HEK293 (cell line): ENCODE data around the gene STAG3.
A peak's percentile ranks its signal among the peaks of the same experiment; 100 is the strongest.

Experiments used
- CTCF ChIA-PET: fragments of 350-600 bp; formaldehyde crosslinking; extraction: SDS; loops from one replicate; lab custom pipeline; 2021; ENCODE audit warnings: antibody characterized with exemption; lab: Yijun Ruan, JAX
- POLR2A ChIA-PET: fragments of 300-600 bp; formaldehyde crosslinking; extraction: SDS; loops from one replicate; lab custom pipeline; 2020; ENCODE audit warnings: antibody characterized with exemption, inconsistent platforms; lab: Yijun Ruan, JAX
- H3K27ac ChIP-seq: fragments of 200-500 bp; sonication (Bioruptor generic); 2 replicates; pipeline ENCODE4 v1.5.1; 2014; ENCODE audit warnings: low read depth, low read length, control low read depth, inconsistent platforms; ENCODE audit errors: extremely low read depth
- H3K36me3 ChIP-seq, 2 experiments: fragments of 200-500 bp in 1 of 2; sonication (Bioruptor generic) in 1 of 2; 1 replicate in 1 of 2; 2 replicates in 1 of 2; pipeline ENCODE4 v1.5.1; 2014 to 2017; ENCODE audit warnings: inconsistent platforms in 2 of 2, low read length in 2 of 2; ENCODE audit not compliant: control insufficient read depth in 2 of 2, insufficient read depth in 1 of 2
- H3K4me1 ChIP-seq: fragments of 200-500 bp; sonication (Bioruptor generic); 2 replicates; pipeline ENCODE4 v1.5.1; 2014; ENCODE audit warnings: mild to moderate bottlenecking, low read length, inconsistent platforms; ENCODE audit not compliant: control insufficient read depth, insufficient read depth
- H3K4me3 ChIP-seq: 2 replicates; pipeline ENCODE4 v1.5.1; 2011; ENCODE audit warnings: low read depth, mild to moderate bottlenecking, control low read depth, low read length, moderate library complexity
- H3K9me3 ChIP-seq: fragments of 200-500 bp; sonication (Bioruptor generic); 2 replicates; pipeline ENCODE4 v1.5.1; 2014; ENCODE audit warnings: low read depth, low read length, inconsistent platforms; ENCODE audit not compliant: control insufficient read depth, insufficient read depth
- EGR2 ChIP-seq: fragments of 450-650 bp; formaldehyde crosslinking; IDR thresholded peaks from 2 replicates; pipeline ENCODE4 v1.5.1; 2016; ENCODE audit warnings: low read depth, missing biosample characterization, missing genetic modification characterization
- OVOL3 ChIP-seq: fragments of 450-650 bp; formaldehyde crosslinking; IDR thresholded peaks from 2 replicates; pipeline ENCODE4 v1.5.1; 2016; ENCODE audit warnings: missing biosample characterization, missing genetic modification characterization
- RBAK ChIP-seq: fragments of 450-650 bp; formaldehyde crosslinking; IDR thresholded peaks from 2 replicates; pipeline ENCODE4 v1.5.1; 2016; ENCODE audit warnings: missing biosample characterization, missing genetic modification characterization
- SALL2 ChIP-seq: fragments of 450-650 bp; formaldehyde crosslinking; IDR thresholded peaks from 2 replicates; pipeline ENCODE4 v1.5.0; 2017; ENCODE audit warnings: missing biosample characterization, mild to moderate bottlenecking, missing genetic modification characterization, borderline replicate concordance
- SETDB1 ChIP-seq: IDR thresholded peaks from one replicate; pipeline ENCODE4 v1.6.1; 2017; ENCODE audit warnings: mild to moderate bottlenecking, low read length, moderate library complexity, mixed read lengths; ENCODE audit not compliant: insufficient read length
- ZBTB1 ChIP-seq: fragments of 450-650 bp; formaldehyde crosslinking; IDR thresholded peaks from 2 replicates; pipeline ENCODE4 v1.5.1; 2016; ENCODE audit warnings: missing biosample characterization, missing genetic modification characterization
- ZBTB17 ChIP-seq: fragments of 450-650 bp; formaldehyde crosslinking; IDR thresholded peaks from 2 replicates; pipeline ENCODE4 v1.5.1; 2016; ENCODE audit warnings: missing biosample characterization, missing genetic modification characterization
- ZNF112 ChIP-seq: fragments of 450-650 bp; formaldehyde crosslinking; IDR thresholded peaks from 2 replicates; pipeline ENCODE4 v1.5.0; 2017; ENCODE audit warnings: missing biosample characterization, missing genetic modification characterization
- ZNF121 ChIP-seq: fragments of 450-650 bp; formaldehyde crosslinking; IDR thresholded peaks from 2 replicates; pipeline ENCODE4 v1.5.1; 2016; ENCODE audit warnings: missing biosample characterization, missing genetic modification characterization
- ZNF16 ChIP-seq: fragments of 450-650 bp; formaldehyde crosslinking; IDR thresholded peaks from 2 replicates; pipeline ENCODE4 v1.5.1; 2016; ENCODE audit warnings: low read depth, missing biosample characterization, missing genetic modification characterization
- ZNF248 ChIP-seq: fragments of 450-650 bp; formaldehyde crosslinking; IDR thresholded peaks from 2 replicates; pipeline ENCODE4 v1.5.1; 2017; ENCODE audit warnings: missing biosample characterization, missing genetic modification characterization
- ZNF350 ChIP-seq: fragments of 450-650 bp; formaldehyde crosslinking; IDR thresholded peaks from 2 replicates; pipeline ENCODE4 v1.5.0; 2017; ENCODE audit warnings: missing biosample characterization, mild to moderate bottlenecking, missing genetic modification characterization
- ZNF544 ChIP-seq: fragments of 450-650 bp; formaldehyde crosslinking; IDR thresholded peaks from 2 replicates; pipeline ENCODE4 v1.5.0; 2017; ENCODE audit warnings: missing biosample characterization, missing genetic modification characterization
- ZNF561 ChIP-seq: fragments of 450-650 bp; IDR thresholded peaks from 2 replicates; pipeline ENCODE4 v1.5.1; 2018; ENCODE audit warnings: missing biosample characterization, missing genetic modification characterization, borderline replicate concordance
- ZNF768 ChIP-seq: fragments of 450-650 bp; formaldehyde crosslinking; IDR thresholded peaks from 2 replicates; pipeline ENCODE4 v1.5.1; 2018; ENCODE audit warnings: missing biosample characterization, mild to moderate bottlenecking, missing genetic modification characterization
- TF ChIP-seq, protein P1 (sequence below): fragments of 450-650 bp; formaldehyde crosslinking; IDR thresholded peaks from 2 replicates; pipeline ENCODE4 v1.5.1; 2016; ENCODE audit warnings: missing biosample characterization, missing genetic modification characterization
- TF ChIP-seq, protein P2 (sequence below): fragments of 450-650 bp; formaldehyde crosslinking; IDR thresholded peaks from 2 replicates; pipeline ENCODE4 v1.5.1; 2016; ENCODE audit warnings: missing biosample characterization, missing genetic modification characterization
- TF ChIP-seq, protein P3 (sequence below): fragments of 450-650 bp; formaldehyde crosslinking; IDR thresholded peaks from 2 replicates; pipeline ENCODE4 v1.5.1; 2016; ENCODE audit warnings: missing biosample characterization, missing genetic modification characterization
- TF ChIP-seq, protein P4 (sequence below): fragments of 450-650 bp; formaldehyde crosslinking; IDR thresholded peaks from 2 replicates; pipeline ENCODE4 v1.5.1; 2016; ENCODE audit warnings: missing biosample characterization, missing genetic modification characterization
- TF ChIP-seq, protein P5 (sequence below): fragments of 450-650 bp; formaldehyde crosslinking; IDR thresholded peaks from 2 replicates; pipeline ENCODE4 v1.5.1; 2017; ENCODE audit warnings: missing biosample characterization, missing genetic modification characterization
- TF ChIP-seq, protein P6 (sequence below): fragments of 450-650 bp; formaldehyde crosslinking; IDR thresholded peaks from 2 replicates; pipeline ENCODE4 v1.5.1; 2016; ENCODE audit warnings: missing biosample characterization, missing genetic modification characterization
- TF ChIP-seq, protein P7 (sequence below): fragments of 450-650 bp; formaldehyde crosslinking; IDR thresholded peaks from 2 replicates; pipeline ENCODE4 v1.5.1; 2016; ENCODE audit warnings: missing biosample characterization, missing genetic modification characterization

Gene STAG3, protein sequence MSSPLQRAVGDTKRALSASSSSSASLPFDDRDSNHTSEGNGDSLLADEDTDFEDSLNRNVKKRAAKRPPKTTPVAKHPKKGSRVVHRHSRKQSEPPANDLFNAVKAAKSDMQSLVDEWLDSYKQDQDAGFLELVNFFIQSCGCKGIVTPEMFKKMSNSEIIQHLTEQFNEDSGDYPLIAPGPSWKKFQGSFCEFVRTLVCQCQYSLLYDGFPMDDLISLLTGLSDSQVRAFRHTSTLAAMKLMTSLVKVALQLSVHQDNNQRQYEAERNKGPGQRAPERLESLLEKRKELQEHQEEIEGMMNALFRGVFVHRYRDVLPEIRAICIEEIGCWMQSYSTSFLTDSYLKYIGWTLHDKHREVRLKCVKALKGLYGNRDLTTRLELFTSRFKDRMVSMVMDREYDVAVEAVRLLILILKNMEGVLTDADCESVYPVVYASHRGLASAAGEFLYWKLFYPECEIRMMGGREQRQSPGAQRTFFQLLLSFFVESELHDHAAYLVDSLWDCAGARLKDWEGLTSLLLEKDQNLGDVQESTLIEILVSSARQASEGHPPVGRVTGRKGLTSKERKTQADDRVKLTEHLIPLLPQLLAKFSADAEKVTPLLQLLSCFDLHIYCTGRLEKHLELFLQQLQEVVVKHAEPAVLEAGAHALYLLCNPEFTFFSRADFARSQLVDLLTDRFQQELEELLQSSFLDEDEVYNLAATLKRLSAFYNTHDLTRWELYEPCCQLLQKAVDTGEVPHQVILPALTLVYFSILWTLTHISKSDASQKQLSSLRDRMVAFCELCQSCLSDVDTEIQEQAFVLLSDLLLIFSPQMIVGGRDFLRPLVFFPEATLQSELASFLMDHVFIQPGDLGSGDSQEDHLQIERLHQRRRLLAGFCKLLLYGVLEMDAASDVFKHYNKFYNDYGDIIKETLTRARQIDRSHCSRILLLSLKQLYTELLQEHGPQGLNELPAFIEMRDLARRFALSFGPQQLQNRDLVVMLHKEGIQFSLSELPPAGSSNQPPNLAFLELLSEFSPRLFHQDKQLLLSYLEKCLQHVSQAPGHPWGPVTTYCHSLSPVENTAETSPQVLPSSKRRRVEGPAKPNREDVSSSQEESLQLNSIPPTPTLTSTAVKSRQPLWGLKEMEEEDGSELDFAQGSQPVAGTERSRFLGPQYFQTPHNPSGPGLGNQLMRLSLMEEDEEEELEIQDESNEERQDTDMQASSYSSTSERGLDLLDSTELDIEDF

DNA sequence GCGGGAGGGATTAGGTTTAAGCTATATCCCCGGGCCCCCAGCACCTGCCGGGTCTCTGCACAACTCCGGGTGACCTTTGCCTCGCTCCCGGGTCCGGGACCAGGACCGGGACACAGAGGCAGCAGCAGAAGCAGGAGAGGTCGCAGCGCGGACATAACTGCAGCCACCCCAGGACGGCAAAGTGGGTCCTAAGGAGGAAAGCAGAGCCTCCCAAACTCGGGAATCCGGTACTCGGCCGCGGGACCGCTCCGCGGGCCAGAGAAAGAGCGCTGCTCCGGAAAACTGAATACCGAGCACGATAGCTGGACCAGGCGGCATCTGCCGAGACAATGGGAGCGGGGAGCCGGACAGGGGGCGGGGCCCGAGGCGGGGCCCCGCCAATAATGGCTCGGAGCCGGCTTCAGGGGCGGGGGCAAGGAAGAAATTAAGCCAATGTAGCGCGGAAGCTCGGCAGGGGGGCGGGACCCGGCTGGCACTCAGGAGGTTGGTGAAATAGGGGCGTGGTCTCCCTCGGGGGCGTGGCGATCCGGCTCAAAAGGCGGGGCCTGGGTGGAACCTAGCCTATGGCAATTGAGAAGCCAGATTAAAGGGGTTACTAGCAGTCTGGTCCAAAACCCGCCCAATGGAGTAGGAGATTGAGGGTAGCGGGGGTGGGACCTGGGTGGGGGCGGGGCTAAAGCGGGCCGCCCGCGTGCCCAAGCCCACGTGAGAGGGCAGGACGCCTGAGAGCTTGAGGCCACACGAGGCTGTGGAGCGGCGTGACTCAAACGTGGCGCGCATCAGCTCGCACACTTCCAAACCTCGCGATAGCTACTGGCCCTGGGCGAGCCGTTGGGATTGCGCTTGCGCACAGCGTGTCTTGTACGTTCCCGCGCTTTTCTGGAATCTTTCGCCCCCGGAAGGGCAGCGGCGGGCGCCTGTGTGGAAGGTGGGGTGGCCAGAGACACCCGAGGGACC lies at the start of gene STAG3, which contains the start of gene GPC2:
Gene STAG3, plus strand, starts transcription at position 874 of the 957 bp plus-strand sequence. CDS start 2,639 bp downstream, outside the sequence.
Gene GPC2, minus strand, starts transcription at position 337 of the 957 bp plus-strand sequence. Its CDS starts 182 bp downstream, at position 155.
- no peaks in the 10 kb centered on the region for H3K36me3 ChIP-seq
- peak within 1 kb of the TSS; percentile 66 for H3K4me3 ChIP-seq
- POLR2A ChIA-PET = interaction anchor here (0.6 to 1.9 kb wide), 12 partner anchors 10 to 864 kb away, joined by 3 to 14 read pairs (median 4); partner anchors contain the start of genes GAL3ST4, LAMTOR4, MBLAC1 and TRAPPC14
- H3K27ac ChIP-seq = no peak within 1 kb of the TSS
- H3K4me1 ChIP-seq = no peaks in the 10 kb centered on the region
- CTCF ChIA-PET = interaction anchor here (0.6 to 2.2 kb wide), 4 partner anchors 15 to 45 kb away, joined by 3 to 7 read pairs (median 5); no protein-coding TSS in a partner anchor
- no peaks in the 10 kb centered on the region for H3K9me3 ChIP-seq
- TF ChIP-seq ZBTB1 (tag by site-specific recombination) = no peak
- TF ChIP-seq, protein P1, sequence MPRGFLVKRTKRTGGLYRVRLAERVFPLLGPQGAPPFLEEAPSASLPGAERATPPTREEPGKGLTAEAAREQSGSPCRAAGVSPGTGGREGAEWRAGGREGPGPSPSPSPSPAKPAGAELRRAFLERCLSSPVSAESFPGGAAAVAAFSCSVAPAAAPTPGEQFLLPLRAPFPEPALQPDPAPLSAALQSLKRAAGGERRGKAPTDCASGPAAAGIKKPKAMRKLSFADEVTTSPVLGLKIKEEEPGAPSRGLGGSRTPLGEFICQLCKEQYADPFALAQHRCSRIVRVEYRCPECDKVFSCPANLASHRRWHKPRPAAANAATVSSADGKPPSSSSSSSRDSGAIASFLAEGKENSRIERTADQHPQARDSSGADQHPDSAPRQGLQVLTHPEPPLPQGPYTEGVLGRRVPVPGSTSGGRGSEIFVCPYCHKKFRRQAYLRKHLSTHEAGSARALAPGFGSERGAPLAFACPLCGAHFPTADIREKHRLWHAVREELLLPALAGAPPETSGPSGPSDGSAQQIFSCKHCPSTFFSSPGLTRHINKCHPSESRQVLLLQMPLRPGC (tag by site-specific recombination) = no peak
- TF ChIP-seq SALL2 (tag by site-specific recombination) = no peak
- TF ChIP-seq, protein P2, sequence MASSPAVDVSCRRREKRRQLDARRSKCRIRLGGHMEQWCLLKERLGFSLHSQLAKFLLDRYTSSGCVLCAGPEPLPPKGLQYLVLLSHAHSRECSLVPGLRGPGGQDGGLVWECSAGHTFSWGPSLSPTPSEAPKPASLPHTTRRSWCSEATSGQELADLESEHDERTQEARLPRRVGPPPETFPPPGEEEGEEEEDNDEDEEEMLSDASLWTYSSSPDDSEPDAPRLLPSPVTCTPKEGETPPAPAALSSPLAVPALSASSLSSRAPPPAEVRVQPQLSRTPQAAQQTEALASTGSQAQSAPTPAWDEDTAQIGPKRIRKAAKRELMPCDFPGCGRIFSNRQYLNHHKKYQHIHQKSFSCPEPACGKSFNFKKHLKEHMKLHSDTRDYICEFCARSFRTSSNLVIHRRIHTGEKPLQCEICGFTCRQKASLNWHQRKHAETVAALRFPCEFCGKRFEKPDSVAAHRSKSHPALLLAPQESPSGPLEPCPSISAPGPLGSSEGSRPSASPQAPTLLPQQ (tag by site-specific recombination) = no peak
- TF ChIP-seq ZNF561 = no peak
- TF ChIP-seq EGR2 (tag by site-specific recombination) = no peak
- no peak for TF ChIP-seq ZNF544
- no peak for TF ChIP-seq ZNF16 (tag by site-specific recombination)
- TF ChIP-seq SETDB1 = no peak
- TF ChIP-seq, protein P3, sequence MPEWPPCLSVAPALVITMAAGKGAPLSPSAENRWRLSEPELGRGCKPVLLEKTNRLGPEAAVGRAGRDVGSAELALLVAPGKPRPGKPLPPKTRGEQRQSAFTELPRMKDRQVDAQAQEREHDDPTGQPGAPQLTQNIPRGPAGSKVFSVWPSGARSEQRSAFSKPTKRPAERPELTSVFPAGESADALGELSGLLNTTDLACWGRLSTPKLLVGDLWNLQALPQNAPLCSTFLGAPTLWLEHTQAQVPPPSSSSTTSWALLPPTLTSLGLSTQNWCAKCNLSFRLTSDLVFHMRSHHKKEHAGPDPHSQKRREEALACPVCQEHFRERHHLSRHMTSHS (tag by site-specific recombination) = no peak
- no peak for TF ChIP-seq RBAK (tag by site-specific recombination)
- no peak for TF ChIP-seq ZNF121 (tag by site-specific recombination)
- TF ChIP-seq ZBTB17 (tag by site-specific recombination) = peak; percentile 96
- TF ChIP-seq, protein P4, sequence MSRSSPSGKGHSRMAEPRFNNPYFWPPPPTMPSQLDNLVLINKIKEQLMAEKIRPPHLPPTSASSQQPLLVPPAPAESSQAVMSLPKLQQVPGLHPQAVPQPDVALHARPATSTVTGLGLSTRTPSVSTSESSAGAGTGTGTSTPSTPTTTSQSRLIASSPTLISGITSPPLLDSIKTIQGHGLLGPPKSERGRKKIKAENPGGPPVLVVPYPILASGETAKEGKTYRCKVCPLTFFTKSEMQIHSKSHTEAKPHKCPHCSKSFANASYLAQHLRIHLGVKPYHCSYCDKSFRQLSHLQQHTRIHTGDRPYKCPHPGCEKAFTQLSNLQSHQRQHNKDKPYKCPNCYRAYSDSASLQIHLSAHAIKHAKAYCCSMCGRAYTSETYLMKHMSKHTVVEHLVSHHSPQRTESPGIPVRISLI (tag by site-specific recombination) = no peak
- TF ChIP-seq, protein P5, sequence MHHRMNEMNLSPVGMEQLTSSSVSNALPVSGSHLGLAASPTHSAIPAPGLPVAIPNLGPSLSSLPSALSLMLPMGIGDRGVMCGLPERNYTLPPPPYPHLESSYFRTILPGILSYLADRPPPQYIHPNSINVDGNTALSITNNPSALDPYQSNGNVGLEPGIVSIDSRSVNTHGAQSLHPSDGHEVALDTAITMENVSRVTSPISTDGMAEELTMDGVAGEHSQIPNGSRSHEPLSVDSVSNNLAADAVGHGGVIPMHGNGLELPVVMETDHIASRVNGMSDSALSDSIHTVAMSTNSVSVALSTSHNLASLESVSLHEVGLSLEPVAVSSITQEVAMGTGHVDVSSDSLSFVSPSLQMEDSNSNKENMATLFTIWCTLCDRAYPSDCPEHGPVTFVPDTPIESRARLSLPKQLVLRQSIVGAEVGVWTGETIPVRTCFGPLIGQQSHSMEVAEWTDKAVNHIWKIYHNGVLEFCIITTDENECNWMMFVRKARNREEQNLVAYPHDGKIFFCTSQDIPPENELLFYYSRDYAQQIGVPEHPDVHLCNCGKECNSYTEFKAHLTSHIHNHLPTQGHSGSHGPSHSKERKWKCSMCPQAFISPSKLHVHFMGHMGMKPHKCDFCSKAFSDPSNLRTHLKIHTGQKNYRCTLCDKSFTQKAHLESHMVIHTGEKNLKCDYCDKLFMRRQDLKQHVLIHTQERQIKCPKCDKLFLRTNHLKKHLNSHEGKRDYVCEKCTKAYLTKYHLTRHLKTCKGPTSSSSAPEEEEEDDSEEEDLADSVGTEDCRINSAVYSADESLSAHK (tag by site-specific recombination) = no peak
- TF ChIP-seq ZNF112 (tag by site-specific recombination) = no peak
- TF ChIP-seq, protein P6, sequence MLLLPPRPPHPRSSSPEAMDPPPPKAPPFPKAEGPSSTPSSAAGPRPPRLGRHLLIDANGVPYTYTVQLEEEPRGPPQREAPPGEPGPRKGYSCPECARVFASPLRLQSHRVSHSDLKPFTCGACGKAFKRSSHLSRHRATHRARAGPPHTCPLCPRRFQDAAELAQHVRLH (tag by site-specific recombination) = no peak
- TF ChIP-seq, protein P7, sequence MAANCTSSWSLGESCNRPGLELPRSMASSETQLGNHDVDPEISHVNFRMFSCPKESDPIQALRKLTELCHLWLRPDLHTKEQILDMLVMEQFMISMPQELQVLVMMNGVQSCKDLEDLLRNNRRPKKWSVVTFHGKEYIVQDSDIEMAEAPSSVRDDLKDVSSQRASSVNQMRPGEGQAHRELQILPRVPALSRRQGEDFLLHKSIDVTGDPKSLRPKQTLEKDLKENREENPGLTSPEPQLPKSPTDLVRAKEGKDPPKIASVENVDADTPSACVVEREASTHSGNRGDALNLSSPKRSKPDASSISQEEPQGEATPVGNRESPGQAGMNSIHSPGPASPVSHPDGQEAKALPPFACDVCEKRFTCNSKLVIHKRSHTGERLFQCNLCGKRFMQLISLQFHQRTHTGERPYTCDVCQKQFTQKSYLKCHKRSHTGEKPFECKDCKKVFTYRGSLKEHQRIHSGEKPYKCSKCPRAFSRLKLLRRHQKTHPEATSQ (tag by site-specific recombination) = no peak
- TF ChIP-seq ZNF350 (tag by site-specific recombination) = no peak
- TF ChIP-seq OVOL3 (tag by site-specific recombination) = no peak
- no peak for TF ChIP-seq ZNF768
- TF ChIP-seq ZNF248 (tag by site-specific recombination) = no peak
